Right cardiac atrium (tissue), 5 donors: ENCODE measurements around the gene GALM. TPM values are rescaled to one million over a fixed set of nuclear protein-coding genes. Genes with fewer than 3 reads are reported as not detected.
"Not testable (repeated sequence)": the region's sequence is repeated elsewhere in the genome, so short reads cannot be mapped to it uniquely, and the experiment has no call there.

ENCODE experiments used
- ATAC-seq, 2 donors: fragments of 200-7000 bp; cut with Tn5 transposase; one replicate each; pipeline versions ENCODE4 v1.8.0 to v1.9.1; 2020; ENCODE audit warnings: moderate library complexity in 2 of 2, mild to moderate bottlenecking in 1 of 2
- DNase-seq, 3 donors: peaks; one replicate each; pipeline ENCODE4 v3.0.0-alpha.2; 2020
- H3K27ac ChIP-seq: one replicate; pipeline ENCODE4 v1.5.1; 2013; ENCODE audit warnings: mild to moderate bottlenecking, low read length, control low read depth, moderate library complexity
- H3K27me3 ChIP-seq: one replicate; pipeline ENCODE4 v1.6.1; 2013; ENCODE audit not compliant: control insufficient read depth, insufficient read depth
- H3K4me1 ChIP-seq: one replicate; pipeline ENCODE4 v1.6.1; 2013; ENCODE audit warnings: low read length; ENCODE audit not compliant: control insufficient read depth, insufficient read depth
- H3K4me3 ChIP-seq: one replicate; pipeline ENCODE4 v1.5.1; 2013; ENCODE audit warnings: low read length, control low read depth
- H3K9me3 ChIP-seq: one replicate; pipeline ENCODE4 v1.6.1; 2013; ENCODE audit warnings: low read length; ENCODE audit not compliant: control insufficient read depth
- WGBS: extraction: QIAGEN DNeasy Blood & Tissue Kit; methylation state at CpG from one replicate; pipeline ENCODE4 v1.1.7; 2013; 5-methylcytosine and 5-hydroxymethylcytosine counted together
- intact Hi-C, 4 donors: fragments of 100-400 bp; cut with DNase I; formaldehyde crosslinking; loops; one replicate each; pipeline versions ENCODE4 v1.11.0 to v1.14.0; 2022 to 2023
- polyA plus RNA-seq: library from polyadenylated mRNA; stranded (reverse); fragments of 200-250 nt; gene quantifications from one replicate; pipeline ENCODE4 v1.2.3, GENCODE V29; 2013
- total RNA-seq, 4 donors: library from RNA; stranded (reverse); fragmentation: NEBNext Ultra II Directional; extraction: Animal tissue kit (Norgen Biotek cat#: 25700); gene quantifications; one replicate each; pipeline ENCODE4 v1.2.1, GENCODE V29; 2021
- donor health status: healthy with polysubstance abuse.
- donor health status: DM: no; HTN: yes; CAD: no.
- donor health status: DM: no; HTN: no; CAD: no.
- donor health status: DM: no; HTN: yes; CAD: no; lungs with severe emphysema.
- donor health status: DM: yes; HTN: yes; CAD: no.

GALM gene
- total and polyA plus RNA-seq, 5 donors: 11.4 to 23.0 (median 19.6) TPM

DNA sequence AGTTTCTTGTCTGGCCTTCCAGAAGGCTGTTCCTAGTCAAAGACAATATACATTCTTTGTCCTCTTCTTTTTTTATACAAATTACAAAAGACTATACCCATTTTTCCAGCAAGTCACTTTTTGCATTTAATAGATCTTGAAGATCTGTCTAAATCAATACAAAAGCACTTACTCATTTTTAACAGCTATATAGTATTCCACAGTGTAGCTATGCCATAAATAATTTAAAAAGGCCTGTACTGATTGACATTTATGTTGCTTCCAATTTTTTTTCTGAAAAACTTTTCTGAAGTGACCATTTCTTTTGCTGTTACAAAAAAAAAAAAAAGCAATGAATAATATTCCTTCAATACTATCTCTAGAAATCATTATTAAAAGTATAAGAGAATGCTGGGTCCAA, 32.9 kb upstream of the GALM start:
- DNase-seq (no peak), ATAC-seq (no peak)
- no peaks in the 10 kb centered on the region for H3K4me1 ChIP-seq
- no peak overlapping the region for H3K27ac ChIP-seq
- H3K27me3 ChIP-seq: no peaks in the 10 kb centered on the region
- intact Hi-C loops: no loop called here
- no peak overlapping the region for H3K4me3 ChIP-seq
- no peaks in the 10 kb centered on the region for H3K9me3 ChIP-seq

DNA sequence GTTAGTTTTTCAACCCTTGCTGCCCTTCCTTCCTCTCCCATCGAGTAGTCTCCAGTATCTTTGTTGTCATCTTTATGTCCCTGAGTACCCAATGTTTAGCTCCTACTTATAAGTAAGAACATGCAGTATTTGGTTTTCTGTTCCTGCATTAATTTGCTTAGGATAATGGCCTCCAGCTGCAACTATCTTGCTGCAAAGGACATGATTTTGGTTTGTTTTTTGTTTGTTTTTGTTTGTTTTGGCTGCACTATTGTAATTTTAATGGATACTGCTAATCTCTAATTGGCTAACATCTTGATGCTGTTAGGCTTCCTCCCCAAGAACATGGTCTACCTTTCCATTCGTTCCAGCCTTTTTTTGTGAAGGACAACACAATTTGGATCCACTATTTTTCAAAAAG, 32.0 kb upstream of the GALM start:
- Histone ChIP-seq H3K27me3 (no peaks in the 10 kb centered on the region), H3K4me1 (no peaks in the 10 kb centered on the region), H3K4me3 (no peak overlapping the region), H3K9me3 (no peaks in the 10 kb centered on the region), H3K27ac (no peak overlapping the region)
- intact Hi-C loops: no loop called here
- 47% methylated on average over 2 of the region's 2 CpGs for WGBS
- ATAC-seq (no peak), DNase-seq (no peak)

DNA sequence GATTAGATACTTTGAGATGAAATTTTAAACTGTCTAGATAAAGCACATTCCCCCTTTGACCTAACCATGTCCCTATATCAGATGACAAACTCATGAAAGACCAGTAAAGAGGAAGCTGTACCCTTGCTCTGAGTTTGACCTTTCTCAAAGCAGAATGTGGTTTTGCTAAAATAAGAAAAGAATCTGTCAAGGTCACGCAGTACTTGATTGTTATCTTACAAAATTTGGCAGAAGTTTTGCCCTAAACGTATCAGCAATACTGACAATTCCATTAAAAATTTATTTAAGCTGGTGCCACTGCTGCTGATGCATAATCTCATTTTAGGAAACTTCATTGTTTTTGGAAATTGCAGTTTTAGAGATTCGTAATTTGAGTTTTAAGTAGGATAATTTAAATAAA, 31.2 kb upstream of the GALM start:
- intact Hi-C loops: no loop called here
- Histone ChIP-seq H3K4me1 (no peaks in the 10 kb centered on the region), H3K27ac (no peak overlapping the region), H3K9me3 (no peaks in the 10 kb centered on the region), H3K4me3 (no peak overlapping the region), H3K27me3 (no peaks in the 10 kb centered on the region)
- no peak for ATAC-seq
- 38% methylated on average over 3 of the region's 3 CpGs for WGBS
- DNase-seq: no peak

DNA sequence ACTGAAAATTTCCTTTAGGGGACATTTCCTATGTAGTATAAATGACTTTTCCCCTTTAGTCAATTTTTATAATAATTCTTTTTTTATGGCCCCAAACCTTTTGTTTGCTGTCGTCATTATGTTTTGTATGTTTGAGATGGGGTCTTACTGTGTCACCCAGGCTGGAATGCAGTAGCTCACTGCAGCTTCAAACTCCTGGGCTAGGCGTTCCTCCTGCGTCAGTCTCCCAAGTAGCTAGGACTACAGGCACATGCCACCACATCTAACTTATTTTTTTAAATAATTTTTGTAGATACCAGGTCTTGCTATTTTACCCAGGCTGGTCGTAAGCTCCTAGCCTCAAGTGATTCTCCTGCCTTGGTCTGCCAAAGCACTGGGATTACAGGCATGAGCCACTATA, 30.8 kb upstream of the GALM start:
- WGBS: 88% methylated on average over 4 of the region's 4 CpGs
- Histone ChIP-seq H3K27ac (no peak overlapping the region), H3K9me3 (no peaks in the 10 kb centered on the region), H3K4me3 (no peak overlapping the region), H3K27me3 (no peaks in the 10 kb centered on the region), H3K4me1 (no peaks in the 10 kb centered on the region)
- DNase-seq (no peak), ATAC-seq (no peak)
- intact Hi-C loops: no loop called here

DNA sequence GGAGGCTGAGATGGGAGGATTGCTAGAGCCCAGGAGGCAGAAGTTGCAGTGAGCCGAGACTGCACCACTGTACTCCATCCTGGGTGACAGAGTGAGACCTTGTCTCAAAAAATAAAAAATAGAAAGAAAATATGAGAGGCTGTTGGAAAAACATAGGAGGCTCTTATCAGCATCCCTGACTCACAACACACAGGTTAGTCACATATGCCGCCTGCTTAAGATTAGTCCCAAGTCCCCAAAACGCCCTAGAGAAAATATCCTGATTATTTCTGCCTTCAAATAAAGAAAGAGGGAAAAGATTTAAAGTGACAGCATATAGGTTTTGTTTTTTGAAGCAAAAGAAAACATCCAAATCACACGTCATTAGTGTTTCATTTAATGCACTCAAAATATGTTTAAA, 29.8 kb upstream of the GALM start:
- H3K4me1 ChIP-seq: no peaks in the 10 kb centered on the region
- no peaks in the 10 kb centered on the region for H3K27me3 ChIP-seq
- ATAC-seq: no peak
- no peak overlapping the region for H3K27ac ChIP-seq
- no peaks in the 10 kb centered on the region for H3K9me3 ChIP-seq
- WGBS: 80% methylated on average over 4 of the region's 4 CpGs
- H3K4me3 ChIP-seq: no peak overlapping the region
- no peak for DNase-seq
- intact Hi-C loops: no loop called here

DNA sequence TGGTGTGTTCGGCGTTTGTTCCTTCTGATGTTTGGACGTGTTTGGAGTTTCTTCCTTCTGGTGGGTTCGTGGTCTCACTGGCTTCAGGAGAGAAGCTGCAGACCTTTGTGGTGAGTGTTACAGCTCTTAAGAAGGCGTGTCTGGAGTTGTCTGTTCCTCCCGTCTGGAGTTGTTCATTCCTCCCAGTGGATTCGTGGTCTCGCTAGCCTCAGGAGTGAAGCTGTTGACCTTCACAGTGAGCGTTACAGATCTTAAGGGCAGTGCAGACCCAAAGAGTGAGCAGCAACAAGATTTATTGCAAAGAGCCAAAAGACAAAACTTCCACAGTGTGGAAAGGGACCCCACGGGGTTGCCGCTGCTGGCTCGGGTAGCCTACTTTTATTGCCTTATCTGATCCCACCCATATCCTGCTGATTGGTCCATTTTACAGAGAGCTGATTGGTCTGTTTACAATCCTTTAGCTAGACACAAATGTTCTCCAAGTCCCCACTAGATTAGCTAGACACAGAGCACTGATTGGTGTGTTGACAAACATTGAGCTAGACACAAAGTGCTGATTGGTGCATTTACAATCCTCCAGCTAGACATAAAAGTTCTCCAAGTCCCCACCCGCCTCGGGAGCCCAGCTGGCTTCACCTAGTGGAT, 23.4 kb upstream of the GALM start:
- DNase-seq, H3K4me3 ChIP-seq, H3K27ac ChIP-seq, intact Hi-C loops, H3K27me3 ChIP-seq, ATAC-seq, H3K4me1 ChIP-seq, H3K9me3 ChIP-seq: not testable (repeated sequence)
- WGBS: 89% methylated on average over 14 of the region's 14 CpGs

DNA sequence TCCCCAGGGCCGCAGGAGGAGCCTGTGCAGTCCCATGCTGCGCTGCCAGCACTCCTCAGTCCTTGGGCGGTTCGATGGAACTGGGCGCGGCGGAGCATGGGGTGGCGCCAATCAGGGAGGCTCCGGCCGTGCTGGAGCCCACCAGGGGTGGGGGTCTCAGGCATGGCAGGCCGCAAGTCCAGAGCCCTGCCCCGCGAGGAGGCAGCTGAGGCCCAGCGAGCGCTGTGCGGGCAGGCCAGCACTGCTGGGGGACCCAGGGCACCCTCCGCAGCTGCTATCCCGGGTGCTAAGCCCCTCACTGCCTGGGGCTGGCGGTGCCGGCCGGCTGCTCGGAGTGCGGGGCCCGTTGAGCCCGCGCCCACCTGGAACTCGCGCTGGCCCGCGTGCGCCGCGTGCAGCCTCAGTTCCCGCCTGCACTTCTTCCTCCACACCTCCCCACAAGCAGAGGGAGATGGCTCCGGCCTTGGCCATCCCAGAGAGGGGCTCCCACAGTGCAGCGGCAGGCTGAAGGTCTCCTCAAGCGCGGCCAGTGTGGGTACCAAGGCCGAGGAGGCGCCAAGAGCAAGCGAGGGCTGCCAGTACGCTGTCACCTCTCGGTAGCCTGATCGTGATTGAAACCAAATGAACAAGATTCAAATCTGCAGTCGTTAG, 22.8 kb upstream of the GALM start:
- Histone ChIP-seq H3K4me3 (no peak overlapping the region), H3K27me3 (no peaks in the 10 kb centered on the region), H3K4me1 (no peaks in the 10 kb centered on the region), H3K9me3 (no peaks in the 10 kb centered on the region), H3K27ac (no peak overlapping the region)
- 98% methylated on average over 45 of the region's 45 CpGs for WGBS
- intact Hi-C loops: no loop called here
- DNase-seq: no peak
- ATAC-seq: no peak

DNA sequence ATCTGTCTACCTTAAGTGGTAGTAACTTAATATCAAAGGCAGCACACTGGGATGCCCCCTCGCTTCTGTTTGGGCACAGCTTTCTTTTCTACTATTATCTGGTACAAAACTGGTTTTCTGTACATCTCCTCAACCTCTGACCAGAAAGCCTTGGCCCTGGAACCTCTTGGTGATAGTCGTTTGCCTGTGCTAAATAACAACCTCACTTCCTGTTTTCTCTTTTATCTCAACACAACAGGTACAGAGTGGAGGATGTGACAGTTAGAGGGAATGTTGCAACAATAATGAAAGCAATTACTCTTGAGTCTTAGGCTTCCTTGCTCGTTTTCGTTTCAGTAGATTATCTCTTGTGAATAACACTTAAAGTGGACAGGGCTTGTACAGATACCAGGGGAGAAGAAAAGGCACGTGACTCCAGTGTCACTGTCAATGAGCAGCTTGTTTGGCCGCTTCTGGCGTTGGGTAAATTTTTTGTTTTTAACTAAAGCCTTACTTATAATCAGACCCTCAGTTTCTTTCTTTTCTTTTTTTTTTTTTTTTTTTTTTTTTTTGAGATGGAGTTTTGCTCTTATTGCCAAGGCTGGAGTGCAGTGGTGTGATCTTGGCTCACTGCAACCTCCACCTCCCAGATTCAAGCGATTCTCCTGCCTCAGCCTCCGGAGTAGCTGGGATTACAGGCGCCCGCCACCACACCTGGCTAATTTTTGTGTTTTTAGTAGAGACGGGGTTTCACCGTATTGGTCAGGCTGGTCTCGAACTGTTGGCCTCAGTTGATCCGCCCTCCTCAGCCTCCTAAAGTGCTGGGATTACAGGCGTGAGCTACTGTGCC, 22.0 kb upstream of the GALM start:
- H3K4me3 ChIP-seq, intact Hi-C loops, ATAC-seq, H3K27ac ChIP-seq, DNase-seq, H3K4me1 ChIP-seq, H3K9me3 ChIP-seq, H3K27me3 ChIP-seq: not testable (repeated sequence)
- 84% methylated on average over 16 of the region's 16 CpGs for WGBS

DNA sequence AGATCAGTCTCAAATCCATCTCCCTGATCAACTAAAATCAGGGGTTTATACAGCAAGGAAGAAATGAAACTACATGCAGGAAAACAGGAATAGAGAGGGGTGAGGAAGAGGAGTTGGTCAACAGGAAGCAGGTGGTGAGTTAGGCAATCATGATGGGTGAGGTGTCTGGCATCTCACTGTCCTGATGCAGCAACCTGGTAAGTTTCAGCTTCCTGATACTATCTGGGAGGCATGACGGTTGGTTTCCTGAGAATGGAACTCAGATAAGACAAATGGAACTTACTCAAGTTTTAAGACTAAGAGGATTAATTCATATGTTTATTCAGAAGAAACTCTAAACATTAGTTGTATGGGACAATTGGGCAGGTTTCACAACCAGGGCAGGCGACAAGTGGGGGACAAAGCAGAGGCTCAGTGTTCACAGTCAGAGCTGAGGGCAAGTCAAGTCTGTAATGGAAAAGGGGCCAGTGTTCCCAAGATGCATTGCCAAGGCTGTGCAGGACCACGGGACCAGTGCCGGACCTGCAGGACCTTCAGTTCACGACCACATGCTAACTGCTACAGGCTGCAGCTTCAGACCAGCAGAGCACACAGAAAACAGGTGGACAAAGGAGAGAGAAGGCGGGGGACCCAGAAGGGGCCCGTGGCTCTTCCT, 17.7 kb upstream of the GALM start:
- no peaks in the 10 kb centered on the region for H3K4me1 ChIP-seq
- WGBS: 87% methylated on average over 7 of the region's 7 CpGs
- DNase-seq (no peak), ATAC-seq (no peak)
- intact Hi-C loops: no loop called here
- no peaks in the 10 kb centered on the region for H3K27me3 ChIP-seq
- H3K4me3 ChIP-seq: no peak overlapping the region
- no peak overlapping the region for H3K27ac ChIP-seq
- H3K9me3 ChIP-seq: no peaks in the 10 kb centered on the region

DNA sequence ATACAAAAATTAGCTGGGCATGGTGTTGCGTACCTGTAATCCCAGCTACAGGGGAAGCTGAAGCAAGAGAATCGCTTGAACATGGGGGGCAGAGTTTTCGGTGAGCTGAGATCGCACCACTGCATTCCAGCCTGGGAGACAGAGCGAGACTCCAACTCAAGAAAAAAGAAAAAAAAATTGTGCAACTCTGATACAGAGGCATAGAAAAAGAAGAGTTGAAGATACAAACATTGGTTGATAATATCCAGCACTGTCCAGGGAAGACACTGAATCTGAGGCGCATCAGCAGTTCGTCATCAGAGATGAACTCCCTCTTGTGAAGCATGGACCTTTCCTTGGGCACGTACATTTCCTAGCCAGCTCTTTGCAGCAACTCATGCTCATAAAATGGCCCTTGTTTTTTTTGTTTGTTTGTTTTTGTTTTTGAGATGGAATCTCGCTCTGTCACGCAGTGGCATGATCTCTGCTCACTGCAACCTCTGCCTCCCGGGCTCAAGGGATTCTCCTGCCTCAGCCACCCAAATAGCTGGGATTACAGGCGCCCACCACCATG, 16.7 kb upstream of the GALM start:
- no peaks in the 10 kb centered on the region for H3K9me3 ChIP-seq
- 96% methylated on average over 12 of the region's 12 CpGs for WGBS
- DNase-seq (no peak), ATAC-seq (no peak)
- no peaks in the 10 kb centered on the region for H3K27me3 ChIP-seq
- H3K4me1 ChIP-seq: no peaks in the 10 kb centered on the region
- H3K27ac ChIP-seq: no peak overlapping the region
- intact Hi-C loops: no loop called here
- H3K4me3 ChIP-seq: no peak overlapping the region

DNA sequence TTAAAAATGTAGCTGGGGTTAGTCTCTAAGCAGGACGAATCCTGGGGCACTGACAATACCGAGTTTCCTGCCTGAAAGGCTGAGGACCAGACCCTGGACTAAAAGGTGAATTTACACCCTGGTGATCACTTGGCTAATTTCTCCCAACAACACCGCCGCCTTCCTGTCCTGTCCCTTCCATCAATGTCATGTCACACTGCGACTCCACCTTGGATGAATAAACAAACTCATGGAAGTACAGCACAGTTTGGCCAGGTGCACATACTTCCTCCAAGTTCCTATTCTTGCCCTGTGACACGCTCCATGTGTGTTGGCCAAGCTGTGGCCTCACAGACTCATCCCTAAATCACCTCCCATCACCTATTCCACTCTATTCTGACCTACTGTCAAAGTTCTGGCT, 15.9 kb upstream of the GALM start:
- H3K9me3 ChIP-seq: no peaks in the 10 kb centered on the region
- ATAC-seq: no peak
- no peaks in the 10 kb centered on the region for H3K27me3 ChIP-seq
- WGBS: 89% methylated on average over 6 of the region's 6 CpGs
- DNase-seq: no peak
- intact Hi-C loops: loop anchor here in 1 of 4 donors (5.0 kb wide), 1 partner anchor 33 kb away; no protein-coding TSS in a partner anchor
- no peak overlapping the region for H3K4me3 ChIP-seq
- H3K4me1 ChIP-seq: no peaks in the 10 kb centered on the region
- H3K27ac ChIP-seq: no peak overlapping the region
